ENCODE data around the gene PALLD.

DNA sequence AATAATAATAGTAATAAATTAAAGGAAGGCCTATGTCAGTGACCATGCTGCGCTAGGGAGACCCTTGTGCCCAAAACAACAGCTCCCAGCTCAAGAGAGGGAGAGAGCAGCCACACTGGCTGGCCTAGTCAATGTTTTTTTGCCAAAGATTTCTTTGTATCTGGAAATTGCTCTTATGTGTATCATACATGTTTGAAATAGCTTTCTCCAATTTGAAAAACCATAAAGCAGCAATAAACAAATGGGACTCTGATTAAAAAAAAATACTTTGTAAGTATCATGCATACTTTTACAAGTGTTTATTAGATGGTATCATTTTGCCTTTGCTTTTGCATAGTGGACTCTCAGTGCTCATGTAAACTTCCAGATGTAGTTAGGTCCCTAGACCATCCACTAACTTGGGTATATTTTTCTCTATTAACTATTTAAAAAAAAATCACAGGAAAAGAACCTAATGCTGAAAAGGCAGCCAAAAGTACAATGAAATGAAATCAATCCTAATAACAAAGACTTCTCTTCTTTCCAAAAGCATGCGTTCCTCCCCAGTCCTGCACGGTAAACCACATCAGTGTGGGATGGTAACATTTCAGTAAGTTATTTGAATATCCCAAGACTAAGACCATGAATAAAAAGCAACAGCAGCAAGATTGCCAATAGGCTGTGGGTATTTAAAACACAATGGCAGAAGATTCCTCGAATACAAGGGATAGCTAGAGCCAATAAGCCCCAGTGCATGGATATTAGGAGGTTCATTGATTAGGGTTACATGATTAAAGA, 117.6 kb downstream of the PALLD start:
- TF ChIP-seq MYC (IDR thresholded peaks at IDR 0.05; ENCODE audit: low read depth, low read length): no peak
- TF ChIP-seq, protein P1, sequence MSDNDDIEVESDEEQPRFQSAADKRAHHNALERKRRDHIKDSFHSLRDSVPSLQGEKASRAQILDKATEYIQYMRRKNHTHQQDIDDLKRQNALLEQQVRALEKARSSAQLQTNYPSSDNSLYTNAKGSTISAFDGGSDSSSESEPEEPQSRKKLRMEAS (IDR thresholded peaks at IDR 0.05; ENCODE audit: insufficient read depth, insufficient read length): no peak

Measured in endothelial cell of umbilical vein (primary cell).